Activated naive CD8-positive, alpha-beta T cell treated with anti-CD3 and anti-CD28 coated beads, Interleukin-2, amount 50 U/mL, for 24 hours (primary cell): ENCODE data around the gene ABCB8.

Experiments used
- ATAC-seq: fragments of 150-1000 bp; cut with Tn5 transposase; one replicate; pipeline ENCODE4 v1.10.0; 2021
- DNase-seq: peaks from one replicate; pipeline ENCODE4 v3.0.0; 2021
- H3K27ac Mint-ChIP-seq: one replicate; pipeline ENCODE4 v1.8.0; 2021; ENCODE audit warnings: mild to moderate bottlenecking, mixed read lengths
- H3K27me3 Mint-ChIP-seq: one replicate; pipeline ENCODE4 v1.8.0; 2021; ENCODE audit warnings: mixed read lengths
- H3K36me3 Mint-ChIP-seq: one replicate; pipeline ENCODE4 v1.8.0; 2021; ENCODE audit warnings: low read depth, mixed read lengths
- H3K4me1 Mint-ChIP-seq: one replicate; pipeline ENCODE4 v1.8.0; 2021; ENCODE audit warnings: mixed read lengths
- H3K4me3 Mint-ChIP-seq: one replicate; pipeline ENCODE4 v1.8.0; 2021; ENCODE audit warnings: mild to moderate bottlenecking, moderate library complexity, mixed read lengths
- H3K9me3 Mint-ChIP-seq: one replicate; pipeline ENCODE4 v1.8.0; 2021; ENCODE audit warnings: mixed read lengths

Gene ABCB8

DNA sequence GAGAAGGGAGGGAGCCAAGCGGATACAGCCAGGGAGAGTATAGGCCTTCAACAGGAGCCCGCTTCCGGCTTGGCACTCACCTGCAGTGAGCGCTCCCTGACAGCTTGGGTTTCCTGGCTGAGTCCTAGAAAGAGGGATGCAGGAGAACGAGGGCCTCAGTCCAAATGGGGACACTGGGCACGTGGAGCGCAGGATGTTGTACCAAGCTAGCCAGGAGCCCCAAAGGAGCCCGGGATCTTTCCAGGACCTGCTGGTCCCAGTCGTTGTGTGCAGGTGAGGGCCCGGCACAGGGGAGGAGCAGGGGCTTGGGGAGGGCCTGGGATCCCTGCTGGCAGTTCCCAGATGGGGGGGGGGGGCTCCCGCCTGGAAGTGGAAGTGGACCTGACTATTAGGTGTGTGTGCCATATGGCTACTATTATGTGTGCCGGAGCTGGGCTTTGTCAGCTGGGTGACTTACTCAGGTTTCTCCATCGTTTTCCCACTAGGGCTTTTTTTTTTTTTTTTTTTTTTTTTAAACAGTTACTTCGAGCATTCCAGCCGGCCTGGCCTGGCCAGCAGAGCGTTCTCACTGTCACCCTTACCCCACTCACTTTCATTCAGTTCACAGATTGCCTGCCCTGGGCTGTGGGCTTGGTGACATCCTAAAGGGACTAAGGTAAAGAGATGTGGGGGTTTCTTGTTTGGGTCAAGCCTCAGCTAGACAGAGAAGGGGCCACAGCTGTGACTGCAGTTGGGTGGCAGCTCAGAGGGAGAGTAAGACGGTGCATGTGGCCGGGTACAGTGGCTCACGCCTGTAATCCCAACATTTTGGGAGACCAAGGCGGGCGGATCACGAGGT lies 61.9 kb downstream of the ABCB8 start:
- no peak for DNase-seq
- no peaks in the 10 kb centered on the region for H3K36me3 Mint-ChIP-seq
- no peak overlapping the region for H3K4me3 Mint-ChIP-seq
- peaks cover 27% of the 10 kb centered on the region for H3K4me1 Mint-ChIP-seq
- H3K27me3 Mint-ChIP-seq, result peaks cover 16% of the 10 kb centered on the region
- no peak for ATAC-seq
- no peaks in the 10 kb centered on the region for H3K9me3 Mint-ChIP-seq
- H3K27ac Mint-ChIP-seq, result no peak overlapping the region

GRCh38 chr7:151091003-151091402 lies 62.8 kb downstream of the ABCB8 start:
- peaks cover 18% of the 10 kb centered on the region for H3K4me1 Mint-ChIP-seq
- peaks cover 10% of the 10 kb centered on the region for H3K27me3 Mint-ChIP-seq
- DNase-seq (no peak), ATAC-seq (no peak)
- peaks cover 1% of the 10 kb centered on the region for H3K36me3 Mint-ChIP-seq
- H3K27ac Mint-ChIP-seq, result no peak overlapping the region
- no peak overlapping the region for H3K4me3 Mint-ChIP-seq
- no peaks in the 10 kb centered on the region for H3K9me3 Mint-ChIP-seq

DNA sequence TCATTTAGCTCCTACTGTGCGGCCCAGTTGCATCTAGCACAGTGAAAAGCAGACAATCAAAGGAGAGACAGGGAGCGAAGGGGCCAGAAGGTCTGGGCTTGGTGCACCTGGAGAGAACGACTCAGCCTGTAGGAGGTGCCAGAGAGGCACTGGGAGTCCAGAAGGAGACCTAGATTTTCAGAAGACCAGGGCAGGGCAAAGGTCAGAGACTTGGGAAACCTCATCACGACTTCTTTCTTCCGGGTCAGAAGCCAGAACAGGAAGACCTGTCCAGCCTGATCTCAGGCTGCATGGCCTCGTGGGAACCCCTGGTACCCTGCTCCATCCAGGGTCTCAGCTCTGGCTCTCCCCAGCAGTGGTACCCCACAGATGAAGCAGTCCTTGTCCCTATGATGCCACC lies 63.2 kb downstream of the ABCB8 start:
- ATAC-seq (no peak), DNase-seq (no peak)
- Mint-ChIP-seq H3K9me3 (no peaks in the 10 kb centered on the region), H3K4me3 (no peak overlapping the region), H3K4me1 (peaks cover 18% of the 10 kb centered on the region), H3K27ac (no peak overlapping the region), H3K27me3 (peaks cover 10% of the 10 kb centered on the region), H3K36me3 (peaks cover 2% of the 10 kb centered on the region)

- DNase-seq, result no peak
- peaks cover 2% of the 10 kb centered on the region for H3K36me3 Mint-ChIP-seq
- no peak overlapping the region for H3K4me3 Mint-ChIP-seq
- peaks cover 18% of the 10 kb centered on the region for H3K4me1 Mint-ChIP-seq
- H3K27me3 Mint-ChIP-seq, result peaks cover 10% of the 10 kb centered on the region
- no peaks in the 10 kb centered on the region for H3K9me3 Mint-ChIP-seq
- H3K27ac Mint-ChIP-seq, result no peak overlapping the region
- ATAC-seq, result no peak
Observed at GRCh38 chr7:151091988-151092387, 63.7 kb downstream of the ABCB8 start.

GRCh38 chr7:151093748-151094147 lies 65.5 kb downstream of the ABCB8 start:
- Mint-ChIP-seq H3K27me3 (peaks cover 7% of the 10 kb centered on the region), H3K27ac (no peak overlapping the region), H3K4me3 (no peak overlapping the region), H3K4me1 (peaks cover 10% of the 10 kb centered on the region), H3K9me3 (no peaks in the 10 kb centered on the region), H3K36me3 (peaks cover 2% of the 10 kb centered on the region)
- DNase-seq (no peak), ATAC-seq (no peak)

- H3K4me1 Mint-ChIP-seq, result peaks cover 3% of the 10 kb centered on the region
- no peak for DNase-seq
Observed at GRCh38 chr7:151094675-151095074, 66.4 kb downstream of the ABCB8 start.

DNA sequence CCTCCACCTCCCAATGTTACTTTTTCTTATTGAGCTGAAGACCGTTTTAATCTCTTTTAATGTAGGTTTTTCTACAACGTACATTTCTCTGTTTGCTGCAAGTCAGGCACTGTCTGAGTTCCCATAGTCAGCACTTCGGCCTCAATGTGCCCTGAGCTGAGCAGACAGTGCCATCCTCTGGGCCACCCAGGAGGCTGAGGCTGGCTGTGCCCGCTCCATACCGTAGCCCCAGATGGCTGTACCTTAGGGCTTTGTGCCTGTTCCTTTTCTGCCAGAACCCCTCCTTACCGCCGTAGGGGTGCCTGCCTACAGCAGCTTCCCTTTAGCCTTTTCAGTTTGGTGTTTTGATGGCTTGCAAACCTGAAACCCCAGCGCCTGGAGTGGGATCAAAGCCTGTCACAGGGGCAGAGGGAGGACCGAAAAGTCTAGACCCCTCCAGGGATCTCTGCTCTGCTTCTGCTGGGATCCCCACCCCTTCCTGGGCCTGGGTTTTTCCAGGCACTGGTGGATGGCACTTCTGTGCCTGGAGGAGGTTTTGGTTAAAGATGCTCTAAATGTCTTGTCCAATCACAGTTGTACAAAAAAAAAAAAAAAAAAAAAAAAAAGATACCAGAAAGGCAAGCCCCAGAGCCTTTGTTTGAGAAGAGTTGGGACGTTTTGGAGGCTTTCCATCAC lies 67.0 kb downstream of the ABCB8 start:
- DNase-seq (no peak), ATAC-seq (no peak)
- Mint-ChIP-seq H3K4me3 (no peak overlapping the region), H3K4me1 (peaks cover 3% of the 10 kb centered on the region), H3K36me3 (peaks cover 2% of the 10 kb centered on the region), H3K27me3 (peaks cover 3% of the 10 kb centered on the region), H3K9me3 (no peaks in the 10 kb centered on the region), H3K27ac (no peak overlapping the region)

More at GRCh38 chr7:151094675-151095074, 66.4 kb downstream of the ABCB8 start:
- H3K9me3 Mint-ChIP-seq, result no peaks in the 10 kb centered on the region
- no peak for ATAC-seq
- H3K27me3 Mint-ChIP-seq, result peaks cover 3% of the 10 kb centered on the region
- H3K27ac Mint-ChIP-seq, result no peak overlapping the region
- peaks cover 2% of the 10 kb centered on the region for H3K36me3 Mint-ChIP-seq
- H3K4me3 Mint-ChIP-seq, result no peak overlapping the region

DNA sequence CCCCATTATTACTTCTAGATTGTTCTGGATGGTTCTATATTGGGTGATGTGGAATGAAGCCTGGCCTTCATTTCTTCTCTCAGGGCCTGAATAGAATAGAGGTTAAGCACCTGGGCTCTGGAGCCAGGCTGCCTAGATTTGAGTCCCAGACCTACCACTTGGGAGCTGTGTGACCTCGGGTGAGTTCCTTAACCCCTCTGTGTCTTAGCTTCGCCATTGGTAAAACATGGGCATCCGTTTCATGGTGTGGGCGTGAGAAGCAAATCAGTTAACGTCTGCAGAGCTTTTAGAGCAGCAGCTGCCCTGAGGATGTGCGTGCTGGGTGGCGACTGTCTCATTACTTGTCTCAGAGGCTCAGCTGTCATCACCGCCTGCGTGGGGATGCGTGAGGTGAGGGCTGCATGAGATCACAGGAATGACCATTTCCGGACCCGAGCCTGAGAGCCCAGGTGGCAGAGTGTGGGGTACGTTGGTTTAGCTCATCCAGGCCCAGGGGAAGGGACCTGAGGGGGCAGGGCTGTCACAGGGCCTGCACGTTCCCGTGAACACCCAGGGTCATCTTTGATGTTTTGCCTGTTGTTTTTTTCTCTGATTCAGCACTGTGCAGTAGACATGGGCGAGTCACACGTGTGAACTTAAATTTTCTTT lies 67.7 kb downstream of the ABCB8 start:
- ATAC-seq (no peak), DNase-seq (no peak)
- Mint-ChIP-seq H3K4me1 (peaks cover 3% of the 10 kb centered on the region), H3K27me3 (peaks cover 3% of the 10 kb centered on the region), H3K36me3 (peaks cover 2% of the 10 kb centered on the region), H3K27ac (no peak overlapping the region), H3K4me3 (no peak overlapping the region), H3K9me3 (no peaks in the 10 kb centered on the region)
